Measurements from ENCODE around the gene RNF213.

- TF ChIP-seq CTCF (conservative IDR thresholded peaks at IDR 0.05; ENCODE audit: low read length) (no peak), EZH2phosphoT487 (IDR thresholded peaks at IDR 0.05; ENCODE audit: borderline replicate concordance) (no peak)
These were observed 167.7 kb downstream of the RNF213 start for GRCh38 chr17:80428363-80428762.
